ENCODE measurements around the gene FBXO40. TPM values are rescaled to one million over a fixed set of nuclear protein-coding genes. Genes with fewer than 3 reads are reported as not detected.

Gene FBXO40
- total and polyA plus RNA-seq, 2 of the 8 experiments (the other 6 are each of a cell fraction or from before 2014, with no cell fraction given): 0.03 TPM; not detected in 1

DNA sequence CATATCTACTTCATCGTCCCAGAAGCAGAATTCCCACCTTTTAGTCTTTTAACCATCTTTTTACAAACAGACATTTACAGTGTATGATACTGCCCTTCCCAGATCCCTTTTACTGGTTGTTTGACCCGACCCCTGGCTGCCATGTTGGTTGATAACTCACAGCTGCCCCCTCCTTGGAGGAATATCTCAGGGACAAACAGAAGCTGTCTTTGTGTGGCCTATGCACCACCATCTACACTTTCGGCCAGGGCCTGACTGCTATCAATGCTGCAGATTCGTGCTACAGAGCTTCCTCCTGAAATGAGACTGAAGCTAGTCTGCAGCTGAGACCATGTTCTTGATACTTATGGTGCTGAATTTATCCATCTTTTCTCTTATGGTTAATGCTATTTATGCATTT, 40.8 kb upstream of the FBXO40 start (continued):
- TF ChIP-seq RXRA (IDR thresholded peaks at IDR 0.05; ENCODE audit: insufficient read depth, low read depth, low read length): no peak
- TF ChIP-seq, protein P1, sequence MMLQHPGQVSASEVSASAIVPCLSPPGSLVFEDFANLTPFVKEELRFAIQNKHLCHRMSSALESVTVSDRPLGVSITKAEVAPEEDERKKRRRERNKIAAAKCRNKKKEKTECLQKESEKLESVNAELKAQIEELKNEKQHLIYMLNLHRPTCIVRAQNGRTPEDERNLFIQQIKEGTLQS (IDR thresholded peaks at IDR 0.05; ENCODE audit: insufficient read depth, low read depth, low read length): no peak
- TF ChIP-seq ASH2L (IDR thresholded peaks at IDR 0.05; ENCODE audit: low read length): no peak
